OCI-LY3 (cell line): ENCODE data around the gene ANK3.

Source experiments
- EZH2phosphoT487 ChIP-seq: fragments of 200-600 bp; shearing (Covaris generic); IDR thresholded peaks from 2 replicates; pipeline ENCODE4 v1.6.1; 2018; ENCODE audit warnings: antibody characterized with exemption, mixed run types, low read depth
- TF ChIP-seq, protein P1 (sequence below): fragments of 200-600, 300-600 bp; sonication (generic); IDR thresholded peaks from 2 replicates; pipeline ENCODE4 v1.5.1; 2014; ENCODE audit warnings: antibody characterized with exemption, low read length, low read depth

DNA sequence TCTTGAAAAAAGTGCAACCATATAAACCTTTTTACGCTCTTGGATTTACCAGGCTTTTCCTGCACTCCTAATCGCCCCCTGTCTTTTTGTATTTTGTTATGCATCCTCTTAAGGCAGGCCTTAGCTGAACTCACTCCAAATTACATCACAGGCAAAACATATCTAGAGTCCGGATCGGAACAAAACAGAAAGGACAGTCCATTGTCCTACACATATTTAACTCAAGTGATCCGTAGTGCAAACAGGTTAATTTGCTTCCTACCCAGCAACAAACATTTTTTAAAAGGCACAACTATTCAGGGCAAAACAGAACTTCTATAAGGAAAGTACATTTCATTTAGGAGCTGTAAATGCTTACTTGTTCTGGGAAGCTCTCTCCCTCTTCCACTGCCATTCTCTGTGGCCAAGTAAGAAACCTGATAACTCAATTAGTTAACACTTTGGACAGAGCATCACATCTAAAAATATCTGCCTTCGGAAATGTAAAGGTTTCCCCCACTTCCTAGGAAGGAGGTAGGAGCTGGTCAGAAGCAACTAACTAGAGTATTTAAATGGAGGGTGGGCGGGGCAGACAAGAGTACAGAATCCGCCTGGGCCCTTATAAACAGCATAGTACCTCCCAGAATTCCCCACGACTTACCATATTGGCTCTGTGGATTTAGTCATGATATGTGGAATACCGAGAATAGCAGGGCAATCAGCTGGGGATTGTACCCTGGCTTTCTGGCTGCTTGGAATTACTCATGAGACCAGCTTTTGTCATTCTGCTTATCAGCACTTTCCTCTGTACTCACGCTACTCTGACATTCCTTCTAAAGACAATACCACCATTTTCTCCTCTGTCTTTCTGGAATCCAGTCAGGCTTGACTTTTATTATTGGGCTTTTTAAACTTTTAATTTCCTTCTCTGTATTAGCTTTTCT lies 89.5 kb downstream of the ANK3 start:
- TF ChIP-seq, protein P1, sequence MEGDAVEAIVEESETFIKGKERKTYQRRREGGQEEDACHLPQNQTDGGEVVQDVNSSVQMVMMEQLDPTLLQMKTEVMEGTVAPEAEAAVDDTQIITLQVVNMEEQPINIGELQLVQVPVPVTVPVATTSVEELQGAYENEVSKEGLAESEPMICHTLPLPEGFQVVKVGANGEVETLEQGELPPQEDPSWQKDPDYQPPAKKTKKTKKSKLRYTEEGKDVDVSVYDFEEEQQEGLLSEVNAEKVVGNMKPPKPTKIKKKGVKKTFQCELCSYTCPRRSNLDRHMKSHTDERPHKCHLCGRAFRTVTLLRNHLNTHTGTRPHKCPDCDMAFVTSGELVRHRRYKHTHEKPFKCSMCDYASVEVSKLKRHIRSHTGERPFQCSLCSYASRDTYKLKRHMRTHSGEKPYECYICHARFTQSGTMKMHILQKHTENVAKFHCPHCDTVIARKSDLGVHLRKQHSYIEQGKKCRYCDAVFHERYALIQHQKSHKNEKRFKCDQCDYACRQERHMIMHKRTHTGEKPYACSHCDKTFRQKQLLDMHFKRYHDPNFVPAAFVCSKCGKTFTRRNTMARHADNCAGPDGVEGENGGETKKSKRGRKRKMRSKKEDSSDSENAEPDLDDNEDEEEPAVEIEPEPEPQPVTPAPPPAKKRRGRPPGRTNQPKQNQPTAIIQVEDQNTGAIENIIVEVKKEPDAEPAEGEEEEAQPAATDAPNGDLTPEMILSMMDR, result no peak
- no peak for TF ChIP-seq EZH2phosphoT487
